Measurements from ENCODE around the gene NFIA.
"Not testable (repeated sequence)": the region's sequence is repeated elsewhere in the genome, so short reads cannot be mapped to it uniquely, and the experiment has no call there.

The NFIA gene

GRCh38 chr1:61270761-61271411 is 188.5 kb downstream of the NFIA start:
- no peak for DNase-seq (ENCODE audit: low read depth, low spot score)

GRCh38 chr1:61271412-61271789 is 189.0 kb downstream of the NFIA start:
- DNase-seq (ENCODE audit: low read depth, low spot score) = no peak

GRCh38 chr1:61273167-61273705 is 190.9 kb downstream of the NFIA start:
- DNase-seq (ENCODE audit: low read depth, low spot score) = no peak

GRCh38 chr1:61273861-61274260 is 191.5 kb downstream of the NFIA start:
- DNase-seq (ENCODE audit: low read depth, low spot score) = no peak

GRCh38 chr1:61274939-61275338 is 192.6 kb downstream of the NFIA start:
- no peak for DNase-seq (ENCODE audit: low read depth, low spot score)

GRCh38 chr1:61276246-61276645 is 193.9 kb downstream of the NFIA start:
- DNase-seq (ENCODE audit: low read depth, low spot score) = no peak

GRCh38 chr1:61277121-61277690 is 194.8 kb downstream of the NFIA start:
- no peak for DNase-seq (ENCODE audit: low read depth, low spot score)

- not testable (repeated sequence) for DNase-seq (ENCODE audit: low read depth, low spot score)
Observed at GRCh38 chr1:61278503-61278902, 196.1 kb downstream of the NFIA start.

GRCh38 chr1:61278966-61279365 is 196.6 kb downstream of the NFIA start:
- DNase-seq (ENCODE audit: low read depth, low spot score) = no peak

GRCh38 chr1:61279570-61279969 is 197.2 kb downstream of the NFIA start:
- DNase-seq (ENCODE audit: low read depth, low spot score) = no peak

- no peak for DNase-seq (ENCODE audit: low read depth, low spot score)
Observed at GRCh38 chr1:61280452-61280851, 198.1 kb downstream of the NFIA start.

GRCh38 chr1:61282387-61282786 is 200.0 kb downstream of the NFIA start:
- DNase-seq (ENCODE audit: low read depth, low spot score) = no peak

GRCh38 chr1:61284248-61284854 is 202.0 kb downstream of the NFIA start:
- DNase-seq (ENCODE audit: low read depth, low spot score) = no peak

GRCh38 chr1:61284936-61285335 is 202.6 kb downstream of the NFIA start:
- DNase-seq (ENCODE audit: low read depth, low spot score) = no peak

- DNase-seq (ENCODE audit: low read depth, low spot score) = no peak
Observed at GRCh38 chr1:61285371-61285885, 203.1 kb downstream of the NFIA start.

GRCh38 chr1:61287014-61287413 is 204.7 kb downstream of the NFIA start:
- DNase-seq (ENCODE audit: low read depth, low spot score) = no peak

- peak; percentile 73 for DNase-seq (ENCODE audit: low read depth, low spot score)
Observed at GRCh38 chr1:61287734-61288133, 205.4 kb downstream of the NFIA start.

- DNase-seq (ENCODE audit: low read depth, low spot score) = no peak
Observed at GRCh38 chr1:61289232-61290098, 207.1 kb downstream of the NFIA start.

- no peak for DNase-seq (ENCODE audit: low read depth, low spot score)
Observed at GRCh38 chr1:61290525-61290924, 208.2 kb downstream of the NFIA start.

GRCh38 chr1:61293197-61293596 is 210.8 kb downstream of the NFIA start:
- DNase-seq (ENCODE audit: low read depth, low spot score) = no peak

GRCh38 chr1:61293986-61294504 is 211.7 kb downstream of the NFIA start:
- DNase-seq (ENCODE audit: low read depth, low spot score) = no peak

GRCh38 chr1:61294930-61295329 is 212.6 kb downstream of the NFIA start:
- no peak for DNase-seq (ENCODE audit: low read depth, low spot score)

Data from brain pericyte (primary cell).